GM21576 (cell line): Measurements from ENCODE around the gene PDE11A.

ENCODE experiments used
- ATAC-seq: cut with Tn5 transposase; IDR thresholded peaks from one replicate; pipeline ENCODE4 v1.9.1; 2021; ENCODE audit warnings: mild to moderate bottlenecking, moderate library complexity; ENCODE audit not compliant: unreplicated experiment

Gene PDE11A

GRCh38 chr2:177604271-177605065, 468.1 kb downstream of the PDE11A start:
- no peak for ATAC-seq

DNA sequence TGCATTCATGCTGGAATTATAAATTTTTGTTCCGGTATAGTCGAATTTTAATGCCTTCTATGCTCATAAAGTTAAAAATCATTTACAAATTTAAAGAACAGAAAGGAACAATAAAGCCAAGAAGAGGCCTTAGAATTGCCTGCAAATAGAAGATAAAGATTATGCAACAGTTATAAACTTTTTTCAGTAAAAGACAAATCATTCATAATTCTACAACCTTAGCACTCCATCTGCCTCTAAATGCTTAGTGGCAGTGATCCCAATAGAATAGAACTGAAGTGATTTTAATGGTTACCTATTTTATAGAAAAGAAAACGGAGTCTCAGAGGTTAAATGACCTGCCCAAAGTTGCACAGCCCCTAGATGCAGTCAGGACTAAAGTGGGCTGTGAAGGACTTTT, 468.8 kb downstream of the PDE11A start:
- ATAC-seq = no peak

- no peak for ATAC-seq
These were observed 469.4 kb downstream of the PDE11A start for GRCh38 chr2:177603181-177603580.

DNA sequence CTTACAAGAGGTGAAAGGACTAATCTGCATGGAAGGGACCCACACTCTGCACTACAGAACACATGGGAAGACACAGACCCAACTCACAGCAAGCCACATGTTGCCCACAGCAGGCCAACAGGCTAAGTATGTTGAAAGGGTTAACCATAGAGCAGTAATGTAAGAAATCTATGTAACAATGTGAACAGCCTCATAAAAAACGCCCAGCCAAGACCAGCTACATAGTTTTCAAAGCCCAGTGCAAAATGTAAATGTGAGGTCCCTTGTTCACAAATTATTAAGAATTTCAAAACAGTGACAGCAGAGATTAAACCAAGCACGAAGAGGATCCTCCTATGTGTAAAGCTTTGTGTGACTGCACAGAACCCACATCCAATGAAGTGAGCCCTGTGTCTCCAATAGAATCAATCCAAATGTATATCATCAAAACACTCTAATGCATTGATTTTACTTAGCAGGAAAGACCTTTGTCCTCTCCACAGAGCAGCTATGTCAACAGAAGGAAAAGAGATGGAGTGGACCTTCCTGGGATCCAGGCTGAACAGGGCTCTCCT, 469.9 kb downstream of the PDE11A start:
- ATAC-seq = no peak

DNA sequence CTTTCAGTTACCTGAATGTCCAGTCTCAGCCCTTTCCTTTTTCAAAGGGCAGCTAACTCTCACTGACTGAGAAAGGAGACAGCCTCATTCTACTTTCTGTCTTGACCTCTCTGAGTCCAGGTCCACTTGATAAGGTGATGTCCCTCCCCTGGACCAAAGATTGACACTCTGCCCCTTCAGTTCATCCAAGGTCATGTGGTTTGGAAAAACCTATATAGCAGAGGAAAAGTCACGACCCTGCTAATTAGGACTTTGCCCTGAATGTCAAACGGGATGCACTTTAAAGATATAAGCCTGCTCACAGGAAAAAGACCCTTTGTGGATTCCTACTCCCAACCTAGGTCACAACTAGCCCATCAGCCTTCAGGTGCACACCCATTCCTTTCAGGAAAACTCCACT, 471.7 kb downstream of the PDE11A start:
- no peak for ATAC-seq

GRCh38 chr2:177599956-177600355, 472.6 kb downstream of the PDE11A start:
- ATAC-seq = no peak

DNA sequence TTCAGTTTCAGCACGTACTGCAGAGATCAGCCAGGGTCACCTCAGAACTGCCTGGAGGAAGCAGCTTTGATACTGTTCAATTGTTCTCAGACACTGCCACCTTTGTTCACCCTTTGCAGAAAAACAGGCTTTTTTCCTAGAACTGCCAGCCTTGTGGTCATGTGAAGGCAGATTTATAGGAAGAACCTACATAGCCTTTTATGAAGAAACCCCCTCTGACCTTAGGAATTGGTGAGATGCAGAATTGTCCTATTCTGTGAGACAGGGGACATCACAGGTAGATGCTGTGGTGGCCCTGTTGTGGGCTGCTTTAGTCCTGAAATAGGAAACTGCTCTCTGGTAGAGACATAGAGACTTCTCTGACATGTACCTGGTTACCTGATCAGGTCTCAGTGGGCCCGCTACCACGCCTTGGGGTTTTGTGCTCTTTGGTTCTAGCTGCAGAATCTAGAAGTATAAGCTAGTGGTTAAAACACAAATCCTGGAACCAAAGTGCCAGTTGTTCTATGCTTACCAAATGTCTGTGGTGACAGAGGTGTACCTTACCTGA, 473.4 kb downstream of the PDE11A start:
- ATAC-seq = no peak

- ATAC-seq = no peak
These were observed 474.0 kb downstream of the PDE11A start for GRCh38 chr2:177598326-177599138.

GRCh38 chr2:177597759-177598158, 474.8 kb downstream of the PDE11A start:
- ATAC-seq = no peak

DNA sequence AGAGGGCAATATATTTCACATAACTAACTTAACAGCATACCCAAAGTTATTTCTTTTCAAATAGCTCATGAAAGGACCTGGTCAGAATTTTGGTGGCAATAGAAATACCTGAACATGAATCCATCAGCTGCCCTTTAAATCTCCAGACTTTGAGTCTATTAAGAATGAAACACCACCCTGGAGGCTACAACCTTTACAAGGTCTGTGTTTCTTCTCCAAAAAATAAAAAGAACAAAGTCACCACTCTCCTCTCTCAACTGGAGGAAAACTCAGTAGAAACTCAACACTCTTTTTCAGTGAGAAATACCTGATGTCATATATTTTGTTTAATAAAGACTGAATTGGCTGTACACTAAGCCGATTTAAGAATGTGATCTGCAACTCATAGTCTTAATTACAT, 475.7 kb downstream of the PDE11A start:
- ATAC-seq = no peak

- ATAC-seq = no peak
These were observed 477.3 kb downstream of the PDE11A start for GRCh38 chr2:177595126-177595845.

- no peak for ATAC-seq
These were observed 479.2 kb downstream of the PDE11A start for GRCh38 chr2:177593402-177593801.

DNA sequence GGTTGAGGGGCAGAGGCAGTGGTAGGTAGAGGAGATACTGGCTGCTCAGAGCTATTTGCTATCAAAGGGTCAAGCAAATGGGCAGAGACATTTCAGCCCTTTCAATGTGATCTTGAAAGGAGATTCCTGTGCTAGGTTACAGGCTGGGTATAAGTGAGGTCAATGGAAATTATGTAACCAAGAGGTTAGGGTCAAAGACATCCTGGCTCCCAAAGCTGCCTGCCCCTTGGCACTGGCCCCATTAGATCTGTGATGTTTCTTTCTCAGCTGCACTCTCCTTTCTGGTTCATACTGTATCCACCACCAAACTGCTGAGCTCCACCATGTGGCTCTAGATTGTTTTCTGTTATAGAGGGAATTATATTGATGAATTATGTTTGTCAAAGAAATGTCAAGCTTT, 479.6 kb downstream of the PDE11A start:
- no peak for ATAC-seq

DNA sequence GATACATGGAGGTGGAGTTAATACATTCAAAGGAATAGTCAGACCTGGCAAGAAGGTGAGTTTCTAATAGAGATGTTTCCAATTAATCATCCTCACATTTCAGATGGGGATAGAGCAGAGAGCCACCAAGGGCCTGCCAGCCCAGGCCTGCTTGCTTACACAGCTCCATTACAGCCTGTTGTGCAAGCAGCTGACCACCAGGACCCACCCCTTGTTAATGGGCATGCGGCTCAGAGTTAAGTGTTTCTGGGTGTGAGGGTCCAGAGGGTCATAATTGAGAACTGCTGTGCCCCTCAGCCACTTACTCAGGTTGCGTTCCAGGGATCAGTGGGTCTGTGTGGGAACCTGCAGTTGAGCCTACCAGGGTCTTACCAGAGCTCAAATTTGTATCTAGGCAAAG, 480.2 kb downstream of the PDE11A start:
- no peak for ATAC-seq

- no peak for ATAC-seq
These were observed 483.4 kb downstream of the PDE11A start for GRCh38 chr2:177589186-177589585.

DNA sequence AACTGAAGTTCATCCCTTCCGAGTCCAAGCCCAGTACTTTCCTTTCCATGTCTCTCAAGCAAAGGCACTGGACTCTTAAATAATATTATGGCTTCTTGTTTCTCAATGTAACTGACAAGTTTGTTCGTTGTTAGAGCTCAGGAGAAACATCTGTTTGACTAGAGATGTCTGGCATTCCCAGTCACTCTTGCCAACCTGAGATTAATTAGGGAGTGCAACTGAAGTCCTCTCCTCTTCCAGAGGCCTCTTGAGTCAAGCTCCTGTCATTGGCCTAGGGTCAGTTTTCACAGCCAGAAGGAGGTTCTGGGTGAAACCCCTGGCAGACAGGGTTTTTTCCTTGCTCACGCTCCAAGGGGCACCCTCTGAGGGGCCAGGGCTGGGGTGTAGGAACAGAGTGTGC, 483.9 kb downstream of the PDE11A start:
- no peak for ATAC-seq

GRCh38 chr2:177587371-177587770, 485.2 kb downstream of the PDE11A start:
- no peak for ATAC-seq

- ATAC-seq = no peak
These were observed 486.4 kb downstream of the PDE11A start for GRCh38 chr2:177586154-177586553.

DNA sequence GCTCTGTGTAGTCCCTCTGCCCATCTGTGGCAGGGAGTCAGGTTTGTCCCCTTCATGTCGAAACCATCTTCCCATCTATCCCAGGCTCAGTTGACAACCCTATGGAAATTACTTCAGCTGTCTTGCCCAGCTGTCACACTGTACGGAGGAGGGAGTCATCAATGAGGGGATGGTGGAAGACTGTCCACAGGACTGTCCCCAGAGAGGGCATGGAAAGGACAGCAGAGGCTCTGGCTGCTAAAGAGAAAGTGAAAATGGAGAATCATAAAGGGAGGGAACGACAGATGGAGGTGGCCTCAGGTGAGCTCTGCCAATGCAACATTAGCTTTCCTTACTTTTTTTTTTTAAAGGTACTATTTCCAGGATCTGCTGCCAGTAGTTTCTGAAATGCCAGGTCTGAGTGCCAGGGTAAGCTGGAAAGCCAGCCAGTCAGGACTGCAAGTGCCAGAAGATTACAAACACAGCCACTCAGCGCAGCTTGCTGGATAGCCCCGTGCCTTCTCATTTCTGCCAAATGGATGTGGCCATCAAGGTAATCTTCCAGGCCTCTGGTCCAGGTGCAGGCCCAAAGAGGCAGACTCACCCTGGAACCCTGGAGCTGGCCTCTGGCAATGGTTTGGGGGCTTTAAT, 487.2 kb downstream of the PDE11A start:
- no peak for ATAC-seq

- no peak for ATAC-seq
These were observed 488.4 kb downstream of the PDE11A start for GRCh38 chr2:177584030-177584692.
